ENCODE data around the gene TMEM108.

The TMEM108 gene

DNA sequence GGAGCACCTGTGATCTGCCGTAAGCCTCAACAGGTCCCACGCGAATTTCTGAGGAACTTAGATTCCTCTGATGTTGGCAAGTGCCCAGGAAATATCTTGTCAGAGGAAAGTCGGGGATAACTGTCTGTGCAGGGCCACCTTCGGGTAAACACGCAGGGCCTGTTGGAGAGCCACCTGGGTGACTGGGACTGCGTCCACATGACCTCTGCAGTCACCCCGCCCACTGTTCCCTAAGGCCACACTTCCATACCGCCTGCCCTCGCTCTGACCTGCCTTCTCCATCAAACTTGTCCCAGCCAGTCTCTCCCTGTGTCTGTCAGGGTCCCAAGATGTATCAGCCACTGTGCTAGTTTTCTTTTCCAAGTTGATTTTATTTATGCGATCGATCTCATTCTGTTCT lies 390.4 kb downstream of the TMEM108 start:
- no peak for DNase-seq

DNA sequence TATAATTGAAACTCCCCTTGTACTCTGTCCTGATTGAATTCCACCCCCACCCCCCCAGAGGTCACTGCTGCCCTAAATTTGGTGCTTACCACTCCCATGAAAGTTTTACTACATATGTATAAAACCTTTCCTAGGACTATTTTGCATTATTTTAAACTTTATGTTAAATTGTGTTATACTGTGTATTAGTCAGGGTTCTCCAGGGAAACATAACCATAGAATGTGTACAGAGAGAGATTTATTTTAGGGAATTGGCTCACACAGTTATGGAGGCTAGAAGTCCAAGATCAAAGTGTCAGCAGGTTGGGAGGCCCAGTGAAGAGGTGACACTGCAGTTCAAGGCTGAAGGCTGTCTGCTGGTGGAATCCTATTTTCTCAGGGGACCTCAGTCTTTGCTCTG lies 390.9 kb downstream of the TMEM108 start:
- DNase-seq, result no peak

DNA sequence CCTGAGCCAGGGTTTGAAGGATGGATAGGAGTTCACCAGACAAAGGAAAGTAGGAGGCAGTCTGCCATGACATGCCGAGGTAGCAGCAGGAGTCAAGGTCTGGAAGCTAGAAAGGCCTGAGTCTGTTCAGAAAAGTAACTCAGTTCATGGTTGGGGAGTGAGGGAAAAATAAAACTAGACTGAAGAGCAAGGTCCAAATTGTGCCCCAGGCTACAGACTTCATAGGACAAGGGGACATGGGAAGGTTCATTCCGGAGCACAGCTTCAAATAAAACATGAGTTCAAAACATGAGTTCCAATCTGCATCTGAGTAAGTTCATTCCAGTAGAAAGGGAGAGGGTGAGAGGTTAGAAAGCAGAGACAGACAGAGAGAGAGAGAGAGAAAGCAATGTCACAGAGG lies 401.4 kb downstream of the TMEM108 start:
- DNase-seq, result no peak

DNA sequence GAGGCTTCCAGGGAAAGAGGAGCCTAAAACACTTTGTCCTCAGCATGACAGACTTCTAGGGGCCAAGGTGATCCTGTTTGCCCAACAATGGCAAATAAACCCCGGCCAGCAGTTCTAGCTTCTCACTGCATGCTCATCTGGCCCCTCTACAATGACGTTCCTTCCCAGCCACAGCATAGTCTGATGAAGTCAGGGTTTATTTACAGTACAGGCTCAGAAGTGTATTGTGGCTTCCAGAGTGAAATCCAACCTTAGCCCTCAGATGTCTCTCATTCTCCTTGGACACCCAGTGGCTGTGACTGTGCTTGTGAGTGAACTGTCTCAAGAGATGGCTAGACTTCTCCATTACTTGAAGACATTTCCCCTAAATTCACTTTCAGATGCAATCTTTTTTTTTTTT lies 402.5 kb downstream of the TMEM108 start:
- no peak for DNase-seq

DNA sequence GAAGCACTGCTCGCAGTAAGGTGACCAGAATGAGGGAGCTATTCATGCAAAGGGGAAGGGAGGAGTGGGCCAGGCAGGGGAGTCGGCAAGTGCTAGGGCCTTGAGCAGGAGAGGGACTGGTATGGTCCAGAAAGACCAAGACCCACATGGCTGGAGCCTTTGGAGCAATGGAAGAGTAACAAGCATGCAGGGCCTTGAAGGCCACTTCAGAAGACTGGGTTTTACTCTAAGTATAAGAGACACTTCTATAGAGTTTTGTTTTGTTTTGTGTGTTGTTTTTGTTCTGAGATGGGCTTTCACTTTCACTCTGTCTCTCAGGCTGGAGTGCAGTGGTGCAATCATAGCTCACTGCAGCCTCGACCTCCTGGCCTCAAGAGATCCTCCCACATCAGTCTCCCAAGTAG lies 403.7 kb downstream of the TMEM108 start:
- no peak for DNase-seq

DNA sequence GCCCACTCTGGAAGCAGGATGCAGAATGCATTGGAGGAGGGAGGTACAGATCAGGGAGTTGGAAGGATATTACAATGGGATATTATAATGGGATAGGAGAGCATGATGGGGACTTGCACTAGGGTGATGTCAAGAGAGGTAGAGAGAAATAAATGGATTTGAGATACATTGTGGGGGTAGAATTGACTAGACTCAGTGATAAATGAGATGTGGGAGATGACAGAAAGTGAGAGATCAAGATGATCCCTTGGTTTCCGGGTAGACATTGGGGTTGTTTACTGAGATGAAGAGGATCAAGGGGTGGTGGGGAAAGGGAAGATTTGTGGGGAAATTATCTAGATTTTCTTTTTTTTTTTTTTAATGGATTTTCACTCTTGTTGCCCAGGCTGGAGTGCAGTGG lies 404.3 kb downstream of the TMEM108 start:
- no peak for DNase-seq

DNA sequence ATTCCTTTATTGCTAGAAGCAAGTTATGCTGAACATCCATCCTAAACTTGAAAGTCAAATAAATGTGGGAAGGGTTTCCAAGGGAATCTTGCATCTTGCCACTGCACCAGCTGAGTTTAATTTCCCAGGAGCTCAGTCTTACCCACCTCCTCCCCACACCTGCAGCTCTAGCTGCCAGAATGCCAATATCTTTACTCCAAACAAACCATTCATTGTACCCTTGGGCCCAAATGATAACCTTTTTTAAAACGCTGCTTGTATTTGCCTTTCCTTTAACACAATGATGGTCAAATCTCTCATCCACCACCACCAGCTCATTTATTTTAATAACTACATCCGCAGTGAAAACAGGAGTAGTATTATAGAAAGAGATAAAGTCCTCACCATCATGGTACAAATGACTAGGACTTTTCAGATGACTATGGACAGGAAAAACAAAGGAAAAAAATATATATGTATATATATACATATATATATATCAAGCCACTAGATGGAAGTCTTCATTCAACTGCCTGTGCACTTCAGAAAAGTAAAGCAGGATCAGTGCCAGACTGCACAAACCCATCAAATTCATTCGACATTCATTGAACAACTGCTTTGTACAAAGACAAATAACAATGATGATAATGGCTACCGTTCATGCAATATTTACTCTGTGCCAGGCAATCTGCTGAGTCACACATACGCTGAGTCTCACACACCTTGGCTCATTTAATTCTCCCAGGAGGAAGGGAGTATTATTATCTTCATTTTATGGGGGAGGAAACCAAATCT lies 405.6 kb downstream of the TMEM108 start:
- peak in 1 of 2 experiments; percentile 4 for DNase-seq

DNA sequence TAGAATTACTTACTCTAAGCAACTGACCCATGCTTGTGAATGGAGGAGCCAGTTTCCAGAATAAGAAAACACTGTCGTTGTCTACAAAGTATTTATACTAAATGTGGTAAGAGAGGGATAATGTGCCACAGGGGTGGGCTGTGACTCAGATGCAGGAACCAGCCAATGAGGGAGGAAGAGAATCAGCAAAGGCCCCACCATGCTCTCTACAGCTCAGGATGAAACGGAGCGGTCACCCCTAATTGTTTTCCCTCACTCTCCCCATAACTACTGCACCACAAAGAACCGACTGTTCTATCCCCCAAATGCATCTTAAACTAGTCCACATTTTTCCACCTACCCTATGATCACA lies 406.2 kb downstream of the TMEM108 start:
- no peak for DNase-seq

DNA sequence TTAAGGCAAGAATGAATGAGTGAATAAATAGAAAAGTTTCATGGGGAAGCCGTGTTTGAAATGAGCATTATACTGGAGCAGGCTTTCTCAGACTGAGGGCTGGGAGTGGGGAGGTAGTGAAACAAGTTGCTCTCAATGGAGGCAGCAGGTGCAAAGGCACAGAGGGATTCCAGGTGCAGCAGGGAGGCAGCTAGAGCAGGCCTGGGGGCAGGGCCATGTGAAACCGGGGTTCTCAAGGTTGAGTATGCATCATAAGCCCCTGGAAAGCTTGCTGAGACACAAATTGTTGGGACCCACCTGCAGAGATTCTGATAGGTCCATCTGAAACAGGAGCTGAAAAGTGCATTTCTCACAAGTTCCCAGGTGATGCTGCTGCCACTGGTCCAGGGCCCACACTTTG lies 406.9 kb downstream of the TMEM108 start:
- DNase-seq, result no peak
